Panc1 (cell line): Measurements from ENCODE around the gene TGIF2. TPM values are rescaled to one million over a fixed set of nuclear protein-coding genes. Genes with fewer than 3 reads are reported as not detected.

ENCODE experiments used
- ATAC-seq: fragments of 200-7000 bp; cut with Tn5 transposase; 2 replicates; pipeline ENCODE4 v1.9.1; 2020; ENCODE audit warnings: mild to moderate bottlenecking, moderate library complexity
- BruUV-seq: library from RNA; stranded (reverse); fragments of 400-500 nt; replicated peaks from 2 replicates; lab custom pipeline; 2021; lab: Mats Ljungman, UMichigan
- CTCF ChIA-PET: fragments of 300-600 bp; sonication (Branson Sonifier 250); formaldehyde crosslinking; loops from one replicate; lab custom pipeline; 2022; ENCODE audit warnings: antibody characterized with exemption; lab: Charles Lee
- POLR2A ChIA-PET: fragments of 300-600 bp; sonication (Branson Sonifier 250); formaldehyde crosslinking; loops from one replicate; lab custom pipeline; 2022; ENCODE audit warnings: antibody characterized with exemption; lab: Charles Lee
- DNase-seq: peaks from one replicate; pipeline ENCODE4 v3.0.0-alpha.2; 2010; ENCODE audit warnings: low read depth, low spot score
- H3K27ac ChIP-seq: 2 replicates; pipeline ENCODE4 v1.5.1; 2011; ENCODE audit warnings: mild to moderate bottlenecking, low read length, inconsistent platforms
- H3K27me3 ChIP-seq: fragments of 200-500 bp; sonication (Bioruptor generic); 2 replicates; pipeline ENCODE4 v1.6.0; 2014; ENCODE audit warnings: low read length, inconsistent platforms; ENCODE audit not compliant: control insufficient read depth, insufficient read depth
- H3K36me3 ChIP-seq: fragments of 200-500 bp; sonication (Bioruptor generic); 2 replicates; pipeline ENCODE4 v1.5.1; 2014; ENCODE audit warnings: inconsistent platforms, mild to moderate bottlenecking, low read length, moderate library complexity; ENCODE audit not compliant: control insufficient read depth, insufficient read depth
- H3K4me1 ChIP-seq: 2 replicates; pipeline ENCODE4 v1.5.1; 2011; ENCODE audit warnings: inconsistent platforms, mild to moderate bottlenecking, low read length, moderate library complexity; ENCODE audit not compliant: control insufficient read depth, insufficient read depth
- H3K4me3 ChIP-seq, 2 experiments: 2 replicates each; pipeline ENCODE4 v1.5.1; 2011 to 2012; ENCODE audit warnings: low read depth in 2 of 2, low read length in 2 of 2, mild to moderate bottlenecking in 2 of 2, inconsistent platforms in 1 of 2, moderate library complexity in 1 of 2
- H3K9me3 ChIP-seq: fragments of 200-500 bp; sonication (Bioruptor generic); 2 replicates; pipeline ENCODE4 v1.5.1; 2014; ENCODE audit warnings: low read depth, mild to moderate bottlenecking, inconsistent platforms, low read length, moderate library complexity; ENCODE audit not compliant: control insufficient read depth, insufficient read depth
- CTCF ChIP-seq: fragments of 450-650 bp; IDR thresholded peaks from 2 replicates; pipeline ENCODE4 v1.5.1; 2017; ENCODE audit warnings: mild to moderate bottlenecking
- POLR2AphosphoS5 ChIP-seq: IDR thresholded peaks from 2 replicates; pipeline ENCODE4 v1.6.1; 2012; ENCODE audit warnings: mild to moderate bottlenecking, low read depth, low read length, moderate library complexity
- REST ChIP-seq, 2 experiments: IDR thresholded peaks; 2 replicates each; pipeline ENCODE4 v1.6.1; 2011 to 2012; ENCODE audit warnings: low read depth in 2 of 2, control low read depth in 1 of 2, low read length in 1 of 2, mild to moderate bottlenecking in 1 of 2, moderate library complexity in 1 of 2; ENCODE audit not compliant: insufficient read depth in 1 of 2
- SIN3A ChIP-seq: IDR thresholded peaks from 2 replicates; pipeline ENCODE4 v1.6.1; 2012; ENCODE audit warnings: low read depth, mild to moderate bottlenecking, low read length, moderate library complexity, borderline replicate concordance; ENCODE audit not compliant: insufficient read depth
- TCF7L2 ChIP-seq: IDR thresholded peaks from 2 replicates; pipeline ENCODE4 v1.6.1; 2011; ENCODE audit warnings: mild to moderate bottlenecking, low read depth, low read length, inconsistent platforms
- in situ Hi-C: cut with HindIII; loops from 2 replicates; pipeline ENCODE4 v1.10.0; 2016; ENCODE audit warnings: low sequenced_read_pairs, low pct_unique_long_range_greater_than_20kb
- intact Hi-C: fragments of 100-400 bp; cut with micrococcal nuclease; formaldehyde crosslinking; loops from one replicate; pipeline ENCODE4 v1.10.0; 2022; ENCODE audit not compliant: unreplicated experiment
- total RNA-seq: library from RNA; stranded (reverse); gene quantifications from one replicate; pipeline ENCODE4 v1.2.1, GENCODE V29; 2021; ENCODE audit not compliant: unreplicated experiment

Gene TGIF2
- total RNA-seq, 1 experiment from 2014 or later, result 18.0 TPM

GRCh38 chr20:36565520-36565919, 7.9 kb upstream of the TGIF2 start:
- Histone ChIP-seq H3K9me3 (peaks cover 4% of the 10 kb centered on the region; the same call in 1 of the 2 replicates), H3K27ac (no peak overlapping the region), H3K36me3 (no peaks in the 10 kb centered on the region), H3K27me3 (no peaks in the 10 kb centered on the region), H3K4me3 (no peak overlapping the region), H3K4me1 (no peaks in the 10 kb centered on the region)
- intact Hi-C loops (no loop called here), in situ Hi-C loops (no loop called here)
- POLR2A ChIA-PET, result interaction anchor here (1.1 kb wide), 1 partner anchor 15 kb away, joined by 3 read pairs; no protein-coding TSS in a partner anchor
- no peak for TF ChIP-seq POLR2AphosphoS5
- TF ChIP-seq CTCF, result no peak
- TF ChIP-seq SIN3A, result no peak
- no peak for TF ChIP-seq REST (IDR thresholded peaks at IDR 0.05; ENCODE audit: insufficient read depth in 1 of 2, low read depth in 2 of 2, low read length in 1 of 2)
- no peak for TF ChIP-seq TCF7L2
- CTCF ChIA-PET, result no interaction called here
- DNase-seq (no peak), ATAC-seq (no peak)
- no TSS peak for BruUV-seq

- Histone ChIP-seq H3K27ac (no peak overlapping the region), H3K4me3 (no peak overlapping the region), H3K9me3 (peaks cover 4% of the 10 kb centered on the region; the same call in 1 of the 2 replicates), H3K4me1 (peaks cover 9% of the 10 kb centered on the region; the same call in 1 of the 2 replicates), H3K27me3 (no peaks in the 10 kb centered on the region), H3K36me3 (no peaks in the 10 kb centered on the region)
- no peak for DNase-seq
- ATAC-seq, result no peak
- no peak for TF ChIP-seq REST (IDR thresholded peaks at IDR 0.05; ENCODE audit: insufficient read depth in 1 of 2, low read depth in 2 of 2, low read length in 1 of 2)
- no peak for TF ChIP-seq TCF7L2
- TF ChIP-seq CTCF, result no peak
- intact Hi-C loops (no loop called here), in situ Hi-C loops (no loop called here)
- CTCF ChIA-PET, result no interaction called here
- no TSS peak for BruUV-seq
- POLR2A ChIA-PET, result no interaction called here
Measured at GRCh38 chr20:36569847-36570429, 3.5 kb upstream of the TGIF2 start.
